Keratinocyte (primary cell): ENCODE results near the gene ADGRV1.
A peak's percentile ranks its signal among the peaks of the same experiment; 100 is the strongest.

Experiments
- EZH2 ChIP-seq: IDR thresholded peaks from one replicate; pipeline ENCODE4 v1.6.1; 2012; ENCODE audit warnings: inconsistent platforms, mild to moderate bottlenecking, low read length, moderate library complexity
- TF ChIP-seq, protein P1 (sequence below), 3 experiments: IDR thresholded peaks in 1 of 3; conservative IDR thresholded peaks in 1 of 3; optimal IDR thresholded peaks in 1 of 3; 2 replicates in 2 of 3; 3 replicates in 1 of 3; pipeline versions ENCODE3 to v1.5.1; 2011; ENCODE audit warnings: low read length in 3 of 3, mild to moderate bottlenecking in 3 of 3, moderate library complexity in 2 of 3, control low read depth in 1 of 3, inconsistent platforms in 1 of 3; ENCODE audit not compliant: insufficient read depth in 2 of 3; ENCODE audit errors: extremely low read depth in 1 of 3

DNA sequence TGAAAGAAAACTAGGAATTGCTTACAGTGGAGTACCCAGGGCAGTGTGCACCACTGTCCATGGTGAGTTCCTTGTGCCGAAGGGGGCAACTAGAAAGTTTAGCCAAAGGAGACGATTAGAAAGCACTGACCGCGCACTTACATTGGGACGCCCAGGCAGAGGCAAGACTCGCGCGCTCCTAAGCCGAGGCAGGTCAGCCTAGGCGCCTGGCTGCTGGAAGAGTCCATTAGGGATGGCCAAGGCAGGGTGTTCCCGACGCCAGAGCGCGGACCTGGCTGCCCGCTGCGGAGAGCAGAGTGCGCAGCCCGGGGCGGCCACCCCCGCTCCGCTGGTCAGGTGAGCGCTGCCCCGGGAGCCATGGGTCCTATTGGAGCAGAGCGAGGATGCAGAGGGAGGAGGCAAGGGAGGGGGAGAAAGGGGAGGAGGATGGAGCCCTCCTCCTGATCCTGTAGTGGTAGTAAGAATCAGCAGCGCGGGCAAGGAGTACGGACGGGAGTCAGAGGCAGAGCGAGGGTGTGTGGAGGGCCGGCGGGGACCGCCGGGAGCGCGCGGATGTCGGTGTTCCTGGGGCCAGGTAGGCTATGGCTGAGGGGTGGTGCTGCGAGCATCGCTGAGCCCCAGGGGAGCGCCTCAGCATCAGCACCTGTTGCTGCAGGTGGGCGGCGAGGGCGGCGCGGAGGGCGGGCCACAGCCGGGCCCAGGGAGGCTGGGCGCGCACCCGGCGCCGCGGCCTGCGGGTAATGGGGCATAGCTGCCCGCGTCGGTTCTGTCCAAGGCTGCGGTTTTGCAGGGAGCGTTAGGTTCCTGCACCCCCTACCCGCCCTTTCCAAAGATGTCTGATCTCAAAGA, at the start of gene ADGRV1:
- TF ChIP-seq, protein P1, sequence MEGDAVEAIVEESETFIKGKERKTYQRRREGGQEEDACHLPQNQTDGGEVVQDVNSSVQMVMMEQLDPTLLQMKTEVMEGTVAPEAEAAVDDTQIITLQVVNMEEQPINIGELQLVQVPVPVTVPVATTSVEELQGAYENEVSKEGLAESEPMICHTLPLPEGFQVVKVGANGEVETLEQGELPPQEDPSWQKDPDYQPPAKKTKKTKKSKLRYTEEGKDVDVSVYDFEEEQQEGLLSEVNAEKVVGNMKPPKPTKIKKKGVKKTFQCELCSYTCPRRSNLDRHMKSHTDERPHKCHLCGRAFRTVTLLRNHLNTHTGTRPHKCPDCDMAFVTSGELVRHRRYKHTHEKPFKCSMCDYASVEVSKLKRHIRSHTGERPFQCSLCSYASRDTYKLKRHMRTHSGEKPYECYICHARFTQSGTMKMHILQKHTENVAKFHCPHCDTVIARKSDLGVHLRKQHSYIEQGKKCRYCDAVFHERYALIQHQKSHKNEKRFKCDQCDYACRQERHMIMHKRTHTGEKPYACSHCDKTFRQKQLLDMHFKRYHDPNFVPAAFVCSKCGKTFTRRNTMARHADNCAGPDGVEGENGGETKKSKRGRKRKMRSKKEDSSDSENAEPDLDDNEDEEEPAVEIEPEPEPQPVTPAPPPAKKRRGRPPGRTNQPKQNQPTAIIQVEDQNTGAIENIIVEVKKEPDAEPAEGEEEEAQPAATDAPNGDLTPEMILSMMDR (optimal IDR thresholded peaks at IDR 0.05 in 1 of 3, IDR thresholded peaks at IDR 0.05 in 1 of 3, conservative IDR thresholded peaks at IDR 0.05 in 1 of 3; ENCODE audit: extremely low read depth in 1 of 3, insufficient read depth in 2 of 3, low read length in 3 of 3), result no peak
- peak; percentile 73 for TF ChIP-seq EZH2
